Lower leg skin (tissue), 4 donors: ENCODE data around the gene ANKRD34B. TPM values are rescaled to one million over a fixed set of nuclear protein-coding genes. Genes with fewer than 3 reads are reported as not detected.

Experiments used
- DNase-seq, 2 donors: peaks; one replicate each; pipeline ENCODE4 v3.0.0-alpha.2; 2019; ENCODE audit warnings: low spot score in 2 of 2
- H3K4me3 ChIP-seq: fragments of 200-600 bp; sonication (generic); 2 replicates; pipeline ENCODE4 v1.5.1; 2017; ENCODE audit warnings: mild to moderate bottlenecking, low read depth; ENCODE audit not compliant: poor library complexity, severe bottlenecking
- POLR2A ChIP-seq, 2 donors: fragments of 450-650 bp; IDR thresholded peaks; one replicate each; pipeline ENCODE4 v1.6.1; 2016 to 2017; ENCODE audit warnings: antibody characterized with exemption in 2 of 2, mild to moderate bottlenecking in 1 of 2, moderate library complexity in 1 of 2
- WGBS, 2 donors: methylation state at CpG; one replicate each; pipeline ENCODE4 v1.1.5; 2018; 5-methylcytosine and 5-hydroxymethylcytosine counted together
- intact Hi-C: fragments of 100-400 bp; cut with DNase I; formaldehyde crosslinking; loops from one replicate; pipeline ENCODE4 v1.15.0; 2023; ENCODE audit warnings: low total_unique reads
- total RNA-seq, 4 donors: library from RNA; depleted of rRNA; stranded (reverse); fragments of >200 nt; gene quantifications; one replicate each; pipeline ENCODE4 v1.1.0, GENCODE V29; 2016
- TF ChIP-seq, protein P1 (sequence below), 3 donors: fragments of 450-650 bp; IDR thresholded peaks; one replicate each; pipeline ENCODE4 v1.5.1; 2016; ENCODE audit warnings: antibody characterized with exemption in 3 of 3, mild to moderate bottlenecking in 3 of 3, moderate library complexity in 2 of 3

Gene ANKRD34B
- total RNA-seq, 4 donors from 2014 or later = not detected

DNA sequence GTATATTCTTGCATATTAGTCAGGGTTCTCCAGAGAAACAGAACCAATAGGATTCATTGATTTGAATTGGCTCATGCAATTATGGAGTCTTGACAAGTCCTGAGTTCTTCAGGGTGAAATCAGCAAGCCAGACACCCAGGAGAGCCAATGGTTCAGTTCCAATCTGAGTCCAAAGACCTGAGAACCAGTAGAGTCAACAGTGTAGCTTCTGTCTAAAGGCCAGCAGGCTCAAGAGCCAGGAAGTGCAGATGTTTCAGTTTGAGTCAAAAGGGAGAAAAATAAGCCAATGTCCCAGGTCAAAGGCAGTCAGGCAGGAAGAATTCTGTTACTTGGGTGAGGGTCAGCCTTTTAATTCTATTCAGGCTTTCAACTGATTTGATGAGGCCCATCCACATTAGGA lies 37.8 kb upstream of the ANKRD34B start:
- TF ChIP-seq, protein P1, sequence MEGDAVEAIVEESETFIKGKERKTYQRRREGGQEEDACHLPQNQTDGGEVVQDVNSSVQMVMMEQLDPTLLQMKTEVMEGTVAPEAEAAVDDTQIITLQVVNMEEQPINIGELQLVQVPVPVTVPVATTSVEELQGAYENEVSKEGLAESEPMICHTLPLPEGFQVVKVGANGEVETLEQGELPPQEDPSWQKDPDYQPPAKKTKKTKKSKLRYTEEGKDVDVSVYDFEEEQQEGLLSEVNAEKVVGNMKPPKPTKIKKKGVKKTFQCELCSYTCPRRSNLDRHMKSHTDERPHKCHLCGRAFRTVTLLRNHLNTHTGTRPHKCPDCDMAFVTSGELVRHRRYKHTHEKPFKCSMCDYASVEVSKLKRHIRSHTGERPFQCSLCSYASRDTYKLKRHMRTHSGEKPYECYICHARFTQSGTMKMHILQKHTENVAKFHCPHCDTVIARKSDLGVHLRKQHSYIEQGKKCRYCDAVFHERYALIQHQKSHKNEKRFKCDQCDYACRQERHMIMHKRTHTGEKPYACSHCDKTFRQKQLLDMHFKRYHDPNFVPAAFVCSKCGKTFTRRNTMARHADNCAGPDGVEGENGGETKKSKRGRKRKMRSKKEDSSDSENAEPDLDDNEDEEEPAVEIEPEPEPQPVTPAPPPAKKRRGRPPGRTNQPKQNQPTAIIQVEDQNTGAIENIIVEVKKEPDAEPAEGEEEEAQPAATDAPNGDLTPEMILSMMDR (IDR thresholded peaks at IDR 0.05) = no peak
- no peak for TF ChIP-seq POLR2A (IDR thresholded peaks at IDR 0.05)
- intact Hi-C loops = no loop called here
- no peak overlapping the region for H3K4me3 ChIP-seq
- no peak for DNase-seq

- TF ChIP-seq POLR2A (IDR thresholded peaks at IDR 0.05) = no peak
- TF ChIP-seq, protein P1 (IDR thresholded peaks at IDR 0.05) = no peak
- DNase-seq = no peak
- H3K4me3 ChIP-seq = no peak overlapping the region
- intact Hi-C loops = no loop called here
Observed at GRCh38 chr5:80607343-80607742, 37.3 kb upstream of the ANKRD34B start.

DNA sequence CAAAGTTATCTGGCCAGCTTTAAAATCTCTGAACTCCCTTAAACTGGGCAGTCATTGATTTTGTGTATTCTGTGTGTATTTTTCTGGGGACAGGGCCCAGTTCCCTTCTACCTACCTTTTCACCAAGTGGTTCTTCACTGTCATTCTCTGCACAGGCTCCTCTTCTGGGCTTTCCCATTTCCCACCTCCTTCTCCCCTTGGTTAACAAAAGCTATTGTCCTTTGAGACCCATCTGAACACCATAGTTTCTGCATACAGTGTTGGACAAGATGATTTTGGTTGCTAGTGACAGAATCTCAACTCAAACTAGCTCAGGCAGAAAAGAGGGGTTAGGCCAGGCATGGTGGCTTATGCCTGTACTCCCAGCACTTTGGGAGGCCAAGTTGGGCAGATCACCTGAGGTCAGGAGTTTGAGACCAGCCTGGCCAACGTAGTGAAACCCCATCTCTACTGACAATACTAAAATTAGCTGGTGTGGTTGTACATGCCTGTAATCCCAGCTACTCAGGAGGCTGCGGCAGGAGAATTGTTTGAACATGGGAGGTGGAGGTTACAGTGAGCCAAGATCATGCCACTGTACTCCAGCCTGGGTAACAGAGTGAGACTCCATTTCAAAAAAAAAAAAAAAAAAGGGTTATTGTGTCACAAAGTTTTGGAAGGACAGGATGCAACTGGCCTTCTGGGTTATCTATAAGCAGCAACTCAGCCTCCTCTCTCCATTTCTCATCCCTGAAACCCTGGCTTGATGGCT lies 31.0 kb upstream of the ANKRD34B start:
- WGBS, 2 donors = 84 to 97% methylated on average over 2 of the region's 2 CpGs
- intact Hi-C loops = no loop called here
- H3K4me3 ChIP-seq = no peak overlapping the region
- TF ChIP-seq, protein P1 (IDR thresholded peaks at IDR 0.05) = no peak
- no peak for TF ChIP-seq POLR2A (IDR thresholded peaks at IDR 0.05)
- DNase-seq = no peak

GRCh38 chr5:80597500-80597899 lies 27.4 kb upstream of the ANKRD34B start:
- no peak overlapping the region for H3K4me3 ChIP-seq
- intact Hi-C loops = no loop called here
- WGBS, 2 donors = 60 to 75% methylated on average over 7 of the region's 7 CpGs
- no peak for DNase-seq
- TF ChIP-seq, protein P1 (IDR thresholded peaks at IDR 0.05) = no peak
- no peak for TF ChIP-seq POLR2A (IDR thresholded peaks at IDR 0.05)

DNA sequence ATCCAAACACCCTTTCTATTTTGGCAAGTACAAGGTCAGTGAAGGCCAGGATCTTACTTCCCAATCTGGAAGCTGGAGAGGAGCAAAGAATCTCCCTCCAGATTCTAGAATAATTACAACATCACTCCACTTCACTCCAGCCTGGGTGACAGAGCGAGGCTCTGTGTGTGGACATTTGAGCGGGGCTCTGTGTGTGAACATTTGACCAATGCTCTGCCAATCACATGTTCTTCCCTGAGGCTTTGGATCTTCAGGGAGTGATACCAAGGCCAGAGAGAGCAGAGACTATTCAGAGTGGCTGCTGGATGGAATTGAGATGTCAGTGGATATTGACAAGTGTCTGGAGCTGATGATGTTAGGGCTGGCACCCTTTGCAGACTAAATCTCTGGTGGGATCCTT lies 24.7 kb upstream of the ANKRD34B start:
- H3K4me3 ChIP-seq = no peak overlapping the region
- intact Hi-C loops = no loop called here
- TF ChIP-seq, protein P1 (IDR thresholded peaks at IDR 0.05) = no peak
- no peak for TF ChIP-seq POLR2A (IDR thresholded peaks at IDR 0.05)
- DNase-seq = no peak
- WGBS, 2 donors = 50 to 60% methylated on average over 2 of the region's 2 CpGs

GRCh38 chr5:80592761-80593160 lies 22.7 kb upstream of the ANKRD34B start:
- no peak for TF ChIP-seq POLR2A (IDR thresholded peaks at IDR 0.05)
- TF ChIP-seq, protein P1 (IDR thresholded peaks at IDR 0.05) = no peak
- DNase-seq = no peak
- H3K4me3 ChIP-seq = no peak overlapping the region
- intact Hi-C loops = no loop called here
- 83 to 90% methylated on average over 2 of the region's 2 CpGs for WGBS, 2 donors
